Endothelial cell of hepatic sinusoid (primary cell): ENCODE results near the gene ATG4B.
"Not testable (repeated sequence)": the region's sequence is repeated elsewhere in the genome, so short reads cannot be mapped to it uniquely, and the experiment has no call there.

ENCODE experiments used
- in situ Hi-C: cut with HindIII; loops from 2 replicates; pipeline ENCODE4 v1.10.0; 2017; ENCODE audit warnings: low sequenced_read_pairs

The ATG4B gene

DNA sequence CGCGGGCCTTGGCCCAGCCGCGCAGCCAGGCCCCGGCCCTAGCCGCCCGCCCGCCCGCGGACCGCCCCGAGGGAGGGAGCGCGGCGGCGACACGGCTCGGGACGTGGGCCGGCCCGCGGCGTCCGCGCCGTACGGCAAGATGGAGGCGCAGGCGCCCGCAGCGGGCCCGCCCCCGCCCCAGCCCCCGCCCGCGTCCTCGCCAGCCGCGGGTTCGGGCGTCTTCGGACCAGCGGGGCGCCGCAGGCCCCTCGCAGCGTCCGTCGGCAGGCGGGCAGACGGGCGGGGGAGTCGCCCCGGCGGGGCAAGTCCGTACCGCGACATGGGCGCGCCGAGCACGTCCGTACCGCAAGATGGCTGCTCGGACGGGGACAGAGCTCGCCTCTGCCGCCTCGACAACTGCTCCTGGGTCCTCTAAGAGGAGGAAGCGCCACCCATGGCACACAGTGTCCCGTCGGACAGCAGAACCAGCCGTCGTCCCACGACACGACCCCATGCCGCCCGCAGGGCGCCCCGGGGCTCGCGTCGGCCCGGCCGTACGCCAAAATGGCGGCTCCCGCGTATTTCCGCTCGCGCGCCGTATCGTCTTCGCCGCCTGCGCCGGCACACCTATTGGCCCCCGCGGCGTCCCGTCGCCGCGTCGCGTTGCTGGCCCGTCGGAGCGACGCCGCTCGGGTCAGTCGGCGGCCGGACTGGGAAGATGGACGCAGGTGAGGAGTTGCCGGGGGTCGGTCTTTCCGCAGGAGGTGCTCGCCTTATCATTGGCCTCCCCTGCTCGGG is at the start of gene ATG4B, which contains the start of gene THAP4:
Gene ATG4B (plus strand): TSS at position 676 of the 777 bp plus-strand sequence. CDS start 22 bp downstream, at position 698.
Gene THAP4 (minus strand): TSS at position 141 of the 777 bp plus-strand sequence. CDS start 141 bp downstream, outside the sequence.
- in situ Hi-C loops = no loop called here

DNA sequence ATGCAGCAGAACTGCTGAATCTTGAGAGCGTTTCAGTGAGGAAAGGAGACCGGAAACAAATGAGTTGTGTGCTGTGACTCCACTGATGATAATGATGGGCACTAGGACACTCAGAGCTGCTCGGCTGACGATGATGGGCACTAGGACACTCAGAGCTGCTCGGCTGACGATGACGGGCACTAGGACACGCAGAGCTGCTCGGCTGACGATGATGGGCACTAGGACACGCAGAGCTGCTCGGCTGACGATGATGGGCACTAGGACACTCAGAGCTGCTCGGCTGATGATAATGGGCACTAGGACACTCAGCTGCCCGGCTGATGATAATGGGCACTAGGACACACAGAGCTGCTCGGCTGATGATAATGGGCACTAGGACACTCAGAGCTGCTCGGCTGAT is 47.6 kb upstream of the ATG4B start:
- in situ Hi-C loops = not testable (repeated sequence)

DNA sequence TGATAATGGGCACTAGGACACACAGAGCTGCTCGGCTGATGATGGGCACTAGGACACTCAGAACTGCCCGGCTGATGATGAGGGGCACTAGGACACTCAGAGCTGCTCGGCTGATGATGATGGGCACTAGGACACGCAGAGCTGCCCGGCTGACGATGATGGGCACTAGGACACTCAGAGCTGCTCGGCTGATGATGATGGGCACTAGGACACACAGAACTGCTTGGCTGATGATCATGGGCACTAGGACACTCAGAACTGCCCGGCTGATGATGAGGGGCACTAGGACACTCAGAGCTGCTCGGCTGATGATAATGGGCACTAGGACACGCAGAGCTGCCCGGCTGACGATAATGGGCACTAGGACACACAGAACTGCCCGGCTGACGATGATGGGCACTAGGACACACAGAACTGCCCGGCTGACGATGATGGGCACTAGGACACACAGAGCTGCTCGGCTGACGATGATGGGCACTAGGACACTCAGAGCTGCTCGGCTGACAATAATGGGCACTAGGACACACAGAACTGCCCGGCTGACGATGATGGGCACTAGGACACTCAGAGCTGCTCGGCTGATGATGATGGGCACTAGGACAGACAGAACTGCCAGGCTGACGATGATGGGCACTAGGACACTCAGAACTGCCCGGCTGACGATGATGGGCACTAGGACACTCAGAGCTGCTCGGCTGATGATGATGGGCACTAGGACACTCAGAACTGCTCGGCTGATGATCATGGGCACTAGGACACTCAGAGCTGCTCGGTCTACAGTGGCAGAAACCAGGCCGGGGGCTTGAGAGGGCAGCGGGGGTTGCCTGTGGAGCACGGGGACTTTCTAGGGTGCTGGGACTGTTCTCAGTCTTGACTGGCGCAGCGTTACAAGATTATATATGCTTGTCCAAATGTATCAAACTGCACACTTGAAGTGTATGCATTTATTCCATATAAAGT is 46.7 kb upstream of the ATG4B start:
- in situ Hi-C loops = not testable (repeated sequence)

- in situ Hi-C loops = no loop called here
Observed at GRCh38 chr2:241592126-241592845, 45.2 kb upstream of the ATG4B start.

- in situ Hi-C loops = no loop called here
Observed at GRCh38 chr2:241593271-241593670, 44.2 kb upstream of the ATG4B start.

GRCh38 chr2:241595600-241596140 is 41.8 kb upstream of the ATG4B start:
- in situ Hi-C loops = no loop called here

- in situ Hi-C loops = no loop called here
Observed at GRCh38 chr2:241597561-241597960, 39.9 kb upstream of the ATG4B start.

GRCh38 chr2:241598061-241598460 is 39.4 kb upstream of the ATG4B start:
- in situ Hi-C loops = no loop called here

GRCh38 chr2:241598487-241598886 is 39.0 kb upstream of the ATG4B start:
- in situ Hi-C loops = no loop called here

DNA sequence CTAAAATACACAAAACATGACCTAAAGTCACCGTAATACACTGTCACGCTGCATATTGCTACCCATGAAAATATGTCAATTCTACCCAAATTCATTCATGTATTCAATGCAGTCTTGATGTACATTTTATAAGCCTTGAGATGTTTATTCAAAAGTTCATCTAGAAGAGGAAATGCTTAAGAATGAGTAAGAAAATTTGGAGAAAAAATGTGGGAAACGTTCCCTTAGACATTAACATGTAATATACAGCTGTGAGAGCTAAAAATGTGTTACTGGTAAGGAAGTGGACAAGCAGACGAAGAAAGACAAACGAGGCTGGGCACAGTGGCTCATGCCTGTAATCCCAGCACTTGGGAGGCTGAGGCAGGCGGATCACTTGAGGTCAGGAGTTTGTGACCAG is 37.9 kb upstream of the ATG4B start:
- in situ Hi-C loops = no loop called here

DNA sequence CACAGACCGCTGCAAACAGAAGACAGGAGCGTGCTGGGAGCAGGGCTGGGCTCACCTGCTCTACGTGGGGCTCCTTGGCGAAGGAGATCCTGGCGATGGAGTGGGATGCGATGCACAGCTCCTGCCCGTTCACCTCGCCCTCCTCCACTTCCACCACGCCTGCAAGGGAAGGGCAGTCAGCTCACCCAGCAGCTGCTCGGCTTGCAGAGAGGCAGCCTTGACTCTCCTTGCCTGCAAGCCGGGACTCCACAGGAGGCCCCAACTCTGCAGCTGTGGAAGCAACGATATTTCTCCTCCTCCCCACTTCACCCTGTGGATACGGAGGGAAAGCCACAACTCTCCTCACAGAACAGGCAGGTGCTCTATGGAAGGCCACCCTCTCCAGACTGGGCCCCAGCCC is 35.7 kb upstream of the ATG4B start:
- in situ Hi-C loops = no loop called here

- in situ Hi-C loops = no loop called here
Observed at GRCh38 chr2:241602720-241603119, 34.8 kb upstream of the ATG4B start.

DNA sequence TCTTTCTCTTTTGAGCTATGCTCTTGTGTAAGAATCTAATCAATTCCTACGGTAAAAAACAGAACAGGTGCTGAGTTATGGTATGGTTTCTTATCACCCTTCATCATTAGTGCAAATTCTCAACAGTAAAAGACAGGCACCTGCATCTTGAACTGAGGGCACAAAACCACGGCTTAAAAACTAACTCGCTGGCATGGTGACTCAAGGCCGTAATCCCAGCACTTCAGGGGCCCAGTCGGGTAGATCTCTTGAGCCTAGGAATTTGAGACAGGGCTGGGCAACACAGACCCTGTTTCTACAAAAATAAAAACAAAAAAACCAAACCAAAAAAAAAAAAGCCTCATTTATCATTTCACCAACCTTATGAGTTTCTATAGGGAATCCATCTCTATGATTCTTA is 33.8 kb upstream of the ATG4B start:
- in situ Hi-C loops = no loop called here

DNA sequence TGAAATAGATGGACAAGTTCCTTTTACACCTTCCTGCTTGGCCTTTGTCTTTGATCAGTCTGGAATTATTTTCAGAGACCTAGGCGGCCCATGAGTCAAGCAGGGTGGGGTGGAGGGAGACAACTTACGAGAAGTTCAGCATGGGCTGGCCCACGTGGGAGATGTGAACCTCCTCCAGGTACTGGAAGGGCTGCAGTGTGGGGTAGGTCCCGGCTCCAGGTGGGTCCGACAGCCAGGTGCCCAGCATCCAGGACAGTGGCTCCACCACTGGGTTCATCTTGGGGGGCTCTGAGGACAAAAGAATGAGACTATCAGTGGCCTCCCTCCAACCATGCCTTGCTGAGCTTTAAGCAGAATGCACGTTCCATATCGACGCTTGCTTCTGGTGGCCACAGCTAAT is 31.3 kb upstream of the ATG4B start:
- in situ Hi-C loops = loop anchor here (5.0 kb wide), 1 partner anchor 66 kb away; no protein-coding TSS in a partner anchor

DNA sequence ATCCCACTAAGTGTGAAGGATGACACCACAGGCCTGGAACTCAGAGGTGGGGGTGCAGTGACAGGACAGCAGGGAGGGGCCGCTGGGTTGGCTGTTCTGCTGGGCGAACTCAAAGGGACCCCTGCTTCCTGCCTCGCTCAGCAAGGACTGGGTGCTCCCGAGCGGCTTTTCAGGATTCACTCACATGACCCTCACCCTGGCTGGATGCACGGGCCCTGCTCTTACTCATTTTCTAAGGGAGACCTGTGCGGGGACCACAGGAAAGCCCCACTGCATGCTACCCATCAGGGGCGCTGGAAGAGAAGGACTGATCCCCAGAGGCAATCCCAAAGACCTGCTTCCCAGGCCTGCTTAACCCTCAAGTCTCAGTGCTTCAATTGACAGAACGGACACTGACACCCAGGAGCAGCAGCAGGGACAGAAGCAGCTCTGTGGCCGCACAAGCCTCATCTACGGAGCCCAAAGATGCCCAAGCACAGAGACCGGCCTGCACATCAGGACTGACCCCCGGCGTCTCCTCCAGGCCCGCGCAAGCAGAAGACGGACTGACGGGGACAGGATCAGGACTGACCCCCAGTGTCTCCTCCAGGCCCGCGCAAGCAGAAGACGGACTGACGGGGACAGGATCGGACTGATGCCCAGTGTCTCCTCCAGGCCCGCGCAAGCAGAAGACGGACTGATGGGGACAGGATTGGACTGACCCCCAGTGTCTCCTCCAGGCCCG is 30.2 kb upstream of the ATG4B start:
- in situ Hi-C loops = loop anchor here (5.0 kb wide), 1 partner anchor 65 kb away; no protein-coding TSS in a partner anchor

GRCh38 chr2:241608881-241609280 is 28.6 kb upstream of the ATG4B start:
- in situ Hi-C loops = loop anchor here (5.0 kb wide), 1 partner anchor 63 kb away; no protein-coding TSS in a partner anchor

DNA sequence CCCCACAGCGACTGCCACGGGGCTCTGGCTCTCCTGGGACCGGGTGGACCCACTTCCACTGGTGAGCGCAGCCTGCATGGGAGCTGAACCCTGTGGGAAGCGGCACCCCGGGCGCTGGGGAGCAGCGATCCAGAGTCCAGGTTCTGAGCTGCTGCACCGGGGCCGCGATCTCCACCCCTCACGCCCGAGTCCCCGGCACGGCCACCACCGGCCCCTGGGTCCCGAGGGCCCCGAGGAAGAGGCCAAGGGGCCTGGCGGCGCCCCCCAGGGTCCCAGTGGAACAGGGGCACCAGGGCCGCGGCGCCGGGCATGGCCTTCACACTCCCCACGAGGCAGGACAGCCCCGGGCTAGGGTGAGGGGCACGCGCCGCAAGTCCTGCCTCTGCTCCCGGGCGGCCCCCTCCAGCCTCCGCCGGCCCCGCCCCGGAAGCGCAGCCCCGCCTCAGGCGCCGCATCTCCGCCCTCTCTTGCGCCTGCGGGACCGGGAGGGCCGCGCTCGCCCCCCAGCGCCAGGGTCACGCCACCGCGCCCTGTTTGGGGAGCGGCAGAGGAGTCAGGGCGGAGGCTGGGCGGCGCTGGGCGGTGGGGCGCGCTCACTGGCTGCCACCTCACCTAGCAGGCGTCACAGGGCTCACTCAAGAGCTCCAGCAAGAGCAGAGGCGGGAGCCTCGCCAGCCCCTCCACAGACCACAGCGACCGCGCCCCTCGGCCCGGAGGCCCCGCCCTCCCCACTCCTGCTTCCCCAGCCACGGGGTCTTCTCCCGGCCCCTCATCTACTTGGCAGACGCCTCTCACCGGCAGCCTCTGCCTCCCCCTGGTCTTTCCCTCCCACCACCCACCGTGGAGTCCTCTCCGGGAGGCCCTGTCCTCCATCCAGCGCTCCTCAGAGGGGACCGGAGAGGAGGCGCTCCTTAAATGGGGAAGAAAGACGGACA is 27.4 kb upstream of the ATG4B start:
- in situ Hi-C loops = loop anchor here (5.0 kb wide), 1 partner anchor 62 kb away; no protein-coding TSS in a partner anchor

DNA sequence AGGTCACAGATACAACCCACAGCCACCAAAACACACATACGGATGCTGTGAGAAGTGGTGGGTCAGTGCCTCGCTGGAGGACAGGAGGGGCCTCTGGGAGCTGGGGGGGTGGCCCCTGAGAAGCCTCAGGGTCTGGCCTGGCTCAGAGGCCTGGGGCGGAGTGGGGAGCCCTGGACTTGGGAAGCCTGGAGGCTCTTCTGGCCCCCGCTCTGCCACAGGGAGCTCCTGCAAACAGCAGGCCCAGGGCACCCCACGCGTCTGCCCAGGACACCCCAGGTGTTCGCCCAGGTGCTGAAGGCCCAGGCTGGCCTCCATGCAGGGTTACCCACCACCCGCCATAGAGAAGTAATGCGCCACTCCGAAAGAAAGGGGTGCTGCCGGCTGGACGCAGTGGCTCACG is 26.4 kb upstream of the ATG4B start:
- in situ Hi-C loops = no loop called here
